ENCODE results near the gene KRCC1. TPM values are rescaled to one million over a fixed set of nuclear protein-coding genes. Genes with fewer than 3 reads are reported as not detected.
"Not testable (repeated sequence)": the region's sequence is repeated elsewhere in the genome, so short reads cannot be mapped to it uniquely, and the experiment has no call there.

Gene KRCC1
- total RNA-seq, 2 experiments from 2014 or later = 12.4 to 20.0 TPM

DNA sequence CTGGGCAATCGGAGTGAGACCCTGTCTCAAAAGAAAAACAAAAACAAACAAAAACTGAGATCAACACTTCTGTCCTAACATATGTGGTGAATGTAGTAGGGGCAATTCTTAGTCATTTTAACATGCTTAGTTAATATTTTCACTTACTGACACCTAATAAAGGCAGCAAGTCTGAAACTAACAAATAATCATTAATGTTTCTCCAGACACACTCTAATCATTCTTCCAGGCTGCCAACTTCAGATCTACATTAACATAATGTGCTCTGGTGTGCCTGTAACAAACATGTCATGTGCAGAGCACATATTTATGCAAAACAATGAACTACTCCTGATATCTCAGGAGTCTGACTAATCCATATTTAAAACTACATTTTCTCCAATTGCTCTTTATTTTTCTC is 6.0 kb downstream of the KRCC1 start:
- Mint-ChIP-seq H3K27me3 (no peaks in the 10 kb centered on the region), H3K4me1 (peaks cover 30% of the 10 kb centered on the region), H3K4me3 (no peak overlapping the region), H3K9me3 (ENCODE audit: low read depth) (no peaks in the 10 kb centered on the region), H3K36me3 (peaks cover 36% of the 10 kb centered on the region), H3K27ac (no peak overlapping the region)
- CTCF ChIA-PET = interaction anchor here (0.6 to 1.6 kb wide), 3 partner anchors 11 to 502 kb away, joined by 3 to 9 read pairs (median 3); no protein-coding TSS in a partner anchor
- DNase-seq = no peak
- ATAC-seq = no peak

DNA sequence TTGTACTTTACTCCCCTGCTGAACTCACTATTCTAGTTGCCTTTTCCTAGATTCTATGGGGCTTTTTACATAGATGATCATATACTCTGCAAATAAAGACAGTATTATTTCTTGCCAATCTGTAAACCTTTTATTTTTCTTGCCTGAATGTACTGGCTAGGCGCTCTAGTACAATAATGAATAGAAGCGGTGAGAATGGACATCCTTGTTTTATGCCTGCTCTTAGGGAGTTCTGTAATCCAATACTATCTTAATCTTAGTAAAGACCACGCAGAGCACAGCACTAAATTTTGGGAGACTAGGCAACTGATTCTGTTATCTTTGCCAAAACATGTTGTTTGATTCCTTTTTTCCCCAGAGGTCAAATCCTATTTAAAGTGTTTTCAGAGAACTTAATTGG is 7.0 kb downstream of the KRCC1 start:
- Mint-ChIP-seq H3K36me3 (peaks cover 28% of the 10 kb centered on the region), H3K27ac (no peak overlapping the region), H3K4me1 (peaks cover 19% of the 10 kb centered on the region), H3K4me3 (no peak overlapping the region), H3K9me3 (ENCODE audit: low read depth) (no peaks in the 10 kb centered on the region), H3K27me3 (no peaks in the 10 kb centered on the region)
- no peak for DNase-seq
- CTCF ChIA-PET = interaction anchor here (1.3 kb wide), 1 partner anchor 12 kb away, joined by 4 read pairs; no protein-coding TSS in a partner anchor
- no peak for ATAC-seq

DNA sequence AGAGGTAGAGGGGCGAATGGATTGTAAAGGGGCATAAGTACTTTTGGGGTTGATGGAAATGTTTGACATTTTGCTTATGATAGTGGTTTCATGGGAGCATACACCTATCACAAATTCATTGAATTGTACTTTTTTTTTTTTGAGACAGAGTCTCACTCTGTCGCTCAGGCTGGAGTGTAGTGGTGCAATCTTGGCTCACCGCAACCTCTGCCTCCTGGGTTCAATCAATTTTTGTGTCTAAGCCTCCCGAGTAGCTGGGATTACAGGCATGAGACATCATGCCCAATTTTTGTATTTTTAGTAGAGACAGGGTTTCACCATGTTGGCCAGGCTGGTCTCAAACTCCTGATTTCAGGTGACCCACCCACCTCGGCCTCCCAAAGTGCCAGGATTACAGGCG is 10.0 kb downstream of the KRCC1 start:
- not testable (repeated sequence) for DNase-seq, H3K4me1 Mint-ChIP-seq
- peaks cover 19% of the 10 kb centered on the region for H3K36me3 Mint-ChIP-seq

DNA sequence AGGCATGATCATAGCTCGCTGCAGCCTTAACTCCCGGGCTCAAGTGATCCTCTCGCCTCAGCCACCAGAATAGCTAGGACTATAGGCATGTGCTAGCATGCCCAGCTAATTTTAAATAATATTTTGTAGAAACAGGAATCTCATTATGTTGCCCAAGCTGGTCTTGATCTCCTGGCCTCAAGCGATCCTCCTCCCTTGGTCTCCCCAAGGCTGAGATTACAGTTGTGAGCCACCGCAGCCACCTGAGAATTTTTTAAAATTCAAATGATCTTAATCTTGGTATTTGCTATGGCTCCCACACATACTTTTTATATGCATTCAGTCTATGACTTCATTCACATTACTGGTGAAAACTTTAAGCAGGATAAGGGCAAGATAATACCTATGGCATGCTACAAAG is 13.1 kb downstream of the KRCC1 start:
- Mint-ChIP-seq H3K27me3 (no peaks in the 10 kb centered on the region), H3K4me1 (peaks cover 2% of the 10 kb centered on the region), H3K4me3 (no peak overlapping the region), H3K9me3 (ENCODE audit: low read depth) (no peaks in the 10 kb centered on the region), H3K36me3 (peaks cover 25% of the 10 kb centered on the region), H3K27ac (no peak overlapping the region)
- CTCF ChIA-PET = interaction anchor here (0.7 kb wide), 1 partner anchor 718 kb away, joined by 3 read pairs; no protein-coding TSS in a partner anchor
- ATAC-seq (no peak), DNase-seq (no peak)

More for the DNA sequence above, 10.0 kb downstream of the KRCC1 start:
- not testable (repeated sequence) for H3K4me3 Mint-ChIP-seq; H3K9me3 Mint-ChIP-seq (ENCODE audit: low read depth); H3K27me3 Mint-ChIP-seq; H3K27ac Mint-ChIP-seq; ATAC-seq
- CTCF ChIA-PET = interaction anchor here (1.2 kb wide), 1 partner anchor 15 kb away, joined by 6 read pairs; no protein-coding TSS in a partner anchor

GRCh38 chr2:88038263-88039105 is 17.1 kb downstream of the KRCC1 start:
- Mint-ChIP-seq H3K27ac (no peak overlapping the region), H3K4me1 (peaks cover 2% of the 10 kb centered on the region), H3K36me3 (peaks cover 52% of the 10 kb centered on the region), H3K9me3 (ENCODE audit: low read depth) (peaks cover 3% of the 10 kb centered on the region), H3K27me3 (no peaks in the 10 kb centered on the region), H3K4me3 (no peak overlapping the region)
- ATAC-seq (no peak), DNase-seq (no peak)
- CTCF ChIA-PET = no interaction called here

DNA sequence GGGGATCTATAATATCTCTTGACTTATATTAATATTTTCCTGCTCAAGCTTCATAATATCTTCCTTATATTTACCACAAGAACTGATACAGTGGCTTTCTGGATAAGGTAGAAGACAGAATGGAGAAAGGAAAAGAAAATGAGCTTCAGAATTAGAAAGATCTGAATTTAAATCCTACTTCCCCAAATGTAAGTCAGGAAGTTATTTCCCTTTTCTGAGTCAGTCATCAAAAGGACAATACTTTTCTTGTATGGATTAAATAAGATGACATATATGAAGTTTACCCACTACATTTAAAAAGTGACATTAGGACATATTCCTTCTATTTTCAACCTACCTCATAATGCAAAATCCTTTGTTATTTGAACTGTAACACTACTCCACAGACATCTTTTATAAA is 19.0 kb downstream of the KRCC1 start:
- Mint-ChIP-seq H3K4me1 (no peaks in the 10 kb centered on the region), H3K4me3 (no peak overlapping the region), H3K36me3 (peaks cover 58% of the 10 kb centered on the region), H3K9me3 (ENCODE audit: low read depth) (peaks cover 3% of the 10 kb centered on the region), H3K27ac (no peak overlapping the region), H3K27me3 (no peaks in the 10 kb centered on the region)
- CTCF ChIA-PET = no interaction called here
- ATAC-seq (no peak), DNase-seq (no peak)

DNA sequence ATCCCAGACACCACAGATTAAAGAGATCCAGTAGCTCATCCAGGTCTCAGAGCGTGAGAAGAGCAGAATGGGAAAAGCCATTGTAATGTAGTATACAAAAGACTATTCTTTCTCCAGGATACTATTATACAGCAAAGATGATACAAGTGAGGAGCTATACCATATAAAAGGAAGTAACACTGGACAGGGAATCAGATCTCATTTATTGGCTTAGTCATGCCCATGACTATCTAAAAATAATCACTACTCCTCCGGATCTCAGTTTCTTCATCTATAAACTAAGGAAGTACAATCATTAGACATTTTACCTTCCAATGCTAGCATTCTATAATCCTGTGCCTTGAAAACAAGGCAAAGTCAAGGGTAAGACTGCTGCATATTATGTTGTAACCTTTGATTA is 19.4 kb downstream of the KRCC1 start:
- Mint-ChIP-seq H3K4me3 (no peak overlapping the region), H3K36me3 (peaks cover 58% of the 10 kb centered on the region), H3K9me3 (ENCODE audit: low read depth) (peaks cover 3% of the 10 kb centered on the region), H3K27me3 (no peaks in the 10 kb centered on the region), H3K27ac (no peak overlapping the region), H3K4me1 (no peaks in the 10 kb centered on the region)
- DNase-seq = no peak
- no peak for ATAC-seq
- CTCF ChIA-PET = no interaction called here

- peaks cover 3% of the 10 kb centered on the region for H3K9me3 Mint-ChIP-seq (ENCODE audit: low read depth)
- H3K36me3 Mint-ChIP-seq = peaks cover 55% of the 10 kb centered on the region
- ATAC-seq = no peak
- H3K4me3 Mint-ChIP-seq = no peak overlapping the region
- no peaks in the 10 kb centered on the region for H3K27me3 Mint-ChIP-seq
- H3K27ac Mint-ChIP-seq = no peak overlapping the region
- no peak for DNase-seq
- CTCF ChIA-PET = interaction anchor here (0.5 to 1.2 kb wide), 2 partner anchors 20 to 28 kb away, joined by 3 to 4 read pairs; no protein-coding TSS in a partner anchor
- peaks cover 7% of the 10 kb centered on the region for H3K4me1 Mint-ChIP-seq
Measured at GRCh38 chr2:88032070-88032702, 23.4 kb downstream of the KRCC1 start.

DNA sequence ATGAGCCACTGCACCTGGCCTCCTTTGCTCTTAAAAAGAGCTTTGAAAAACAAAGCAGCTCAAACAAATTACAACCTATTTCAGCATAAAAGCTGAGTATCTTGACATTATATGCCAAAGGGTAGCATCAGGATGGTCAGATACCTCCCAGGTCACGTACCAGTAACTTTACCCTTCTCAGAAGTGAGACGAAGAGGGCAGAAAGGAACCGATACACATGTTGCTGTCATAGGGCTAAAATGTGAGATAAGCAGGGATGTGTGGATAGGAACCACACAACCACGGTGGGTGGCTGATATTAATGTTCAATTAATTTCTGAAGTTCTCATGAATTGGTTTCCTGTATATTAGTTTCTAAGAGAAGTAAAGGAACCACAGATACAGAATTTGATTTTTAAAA is 26.7 kb downstream of the KRCC1 start:
- ATAC-seq (no peak), DNase-seq (no peak)
- Mint-ChIP-seq H3K27ac (no peak overlapping the region), H3K4me3 (no peak overlapping the region), H3K9me3 (ENCODE audit: low read depth) (no peaks in the 10 kb centered on the region), H3K4me1 (peaks cover 7% of the 10 kb centered on the region), H3K36me3 (peaks cover 38% of the 10 kb centered on the region), H3K27me3 (no peaks in the 10 kb centered on the region)
- CTCF ChIA-PET = no interaction called here

DNA sequence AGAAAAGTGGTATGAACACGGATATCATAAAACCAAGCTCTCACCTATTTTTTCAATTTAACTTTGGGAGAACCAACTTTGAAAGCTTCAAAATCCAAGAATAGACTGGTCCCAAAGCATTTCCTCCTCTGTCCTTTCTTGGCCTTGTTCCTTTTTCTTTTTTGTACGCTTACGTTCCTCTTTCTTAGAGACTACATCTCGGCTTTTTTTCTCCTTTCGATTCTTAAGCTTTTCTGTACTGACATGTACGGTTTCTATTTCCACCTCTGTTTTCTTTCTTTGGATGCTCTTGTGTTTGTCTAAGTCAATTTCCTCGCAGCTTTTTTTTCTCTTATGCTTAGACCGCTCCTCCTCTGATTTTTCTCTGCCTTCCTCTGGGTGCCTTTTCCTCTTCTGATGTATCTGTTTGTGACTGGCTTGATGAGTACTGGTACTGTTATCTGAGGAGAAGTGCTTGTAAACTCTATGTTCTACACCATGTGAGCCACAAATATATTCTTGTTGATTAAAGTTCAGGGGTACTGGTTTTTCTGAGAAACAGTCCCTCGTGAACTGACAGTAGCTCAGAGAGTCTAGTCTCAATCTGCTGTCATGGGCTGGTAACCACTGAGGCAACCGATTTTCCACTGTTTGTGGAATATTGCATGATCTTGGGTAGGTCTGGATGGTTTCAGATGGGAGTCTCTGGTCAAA is 27.7 kb downstream of the KRCC1 start:
- no peaks in the 10 kb centered on the region for H3K9me3 Mint-ChIP-seq (ENCODE audit: low read depth)
- peak overlapping the region; percentile 38 for H3K27ac Mint-ChIP-seq
- DNase-seq (no peak), ATAC-seq (no peak)
- no peak overlapping the region for H3K4me3 Mint-ChIP-seq
- no peaks in the 10 kb centered on the region for H3K27me3 Mint-ChIP-seq
- H3K4me1 Mint-ChIP-seq = peaks cover 7% of the 10 kb centered on the region
- CTCF ChIA-PET = no interaction called here
- H3K36me3 Mint-ChIP-seq = peaks cover 31% of the 10 kb centered on the region

- peaks cover 7% of the 10 kb centered on the region for H3K4me1 Mint-ChIP-seq
- CTCF ChIA-PET = interaction anchor here (1.1 kb wide), 1 partner anchor 23 kb away, joined by 3 read pairs; no protein-coding TSS in a partner anchor
- no peaks in the 10 kb centered on the region for H3K27me3 Mint-ChIP-seq
- H3K4me3 Mint-ChIP-seq = no peak overlapping the region
- ATAC-seq (no peak), DNase-seq (no peak)
- peaks cover 24% of the 10 kb centered on the region for H3K36me3 Mint-ChIP-seq
- peaks cover under 1% of the 10 kb centered on the region for H3K9me3 Mint-ChIP-seq (ENCODE audit: low read depth)
- H3K27ac Mint-ChIP-seq = no peak overlapping the region
Measured at GRCh38 chr2:88024509-88024908, 31.1 kb downstream of the KRCC1 start.

- DNase-seq (no peak), ATAC-seq (no peak)
- peaks cover 3% of the 10 kb centered on the region for H3K4me1 Mint-ChIP-seq
- H3K36me3 Mint-ChIP-seq = peaks cover 10% of the 10 kb centered on the region
- no peaks in the 10 kb centered on the region for H3K27me3 Mint-ChIP-seq
- H3K4me3 Mint-ChIP-seq = no peak overlapping the region
- H3K27ac Mint-ChIP-seq = no peak overlapping the region
- CTCF ChIA-PET = no interaction called here
- peaks cover 4% of the 10 kb centered on the region for H3K9me3 Mint-ChIP-seq (ENCODE audit: low read depth)
Measured at GRCh38 chr2:88022669-88022921, 33.0 kb downstream of the KRCC1 start.

- CTCF ChIA-PET = no interaction called here
- no peak for ATAC-seq
- H3K9me3 Mint-ChIP-seq (ENCODE audit: low read depth) = peaks cover 4% of the 10 kb centered on the region
Measured at GRCh38 chr2:88019985-88020384, 35.6 kb downstream of the KRCC1 start.

More at GRCh38 chr2:88019985-88020384, 35.6 kb downstream of the KRCC1 start:
- no peak for DNase-seq
- peaks cover 1% of the 10 kb centered on the region for H3K36me3 Mint-ChIP-seq
- peaks cover 14% of the 10 kb centered on the region for H3K4me1 Mint-ChIP-seq
- H3K27ac Mint-ChIP-seq = no peak overlapping the region
- no peaks in the 10 kb centered on the region for H3K27me3 Mint-ChIP-seq
- H3K4me3 Mint-ChIP-seq = no peak overlapping the region
